GM19395 (cell line): ENCODE measurements around the gene KCNJ5.
A peak's percentile ranks its signal among the peaks of the same experiment; 100 is the strongest.

Experiments used
- ATAC-seq: cut with Tn5 transposase; IDR thresholded peaks from one replicate; pipeline ENCODE4 v1.9.1; 2021; ENCODE audit warnings: mild to moderate bottlenecking, moderate library complexity; ENCODE audit not compliant: unreplicated experiment

The KCNJ5 gene

GRCh38 chr11:128868841-128869671 lies 22.1 kb upstream of the KCNJ5 start:
- no peak for ATAC-seq

DNA sequence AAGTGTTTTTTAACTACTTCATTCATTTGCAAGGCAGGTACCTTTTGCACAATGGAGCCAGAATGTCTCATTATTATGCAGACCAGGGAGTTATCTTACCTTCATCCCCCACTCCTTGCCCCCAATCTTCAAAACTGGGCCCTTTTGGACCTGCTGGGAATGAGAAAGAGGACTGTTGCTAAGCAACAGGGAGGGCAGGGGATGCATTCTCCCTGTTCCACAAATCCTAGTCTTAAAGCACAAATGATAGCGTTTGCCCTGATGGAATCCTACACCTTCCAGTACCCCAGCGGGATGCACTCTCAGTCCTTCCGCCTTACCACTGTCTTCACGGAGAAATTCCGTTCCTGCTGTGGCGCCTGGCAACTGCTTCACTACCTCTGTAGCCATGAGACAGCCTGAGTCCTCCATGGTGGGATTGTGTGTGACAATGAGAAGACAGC lies 20.0 kb upstream of the KCNJ5 start:
- ATAC-seq, result no peak

DNA sequence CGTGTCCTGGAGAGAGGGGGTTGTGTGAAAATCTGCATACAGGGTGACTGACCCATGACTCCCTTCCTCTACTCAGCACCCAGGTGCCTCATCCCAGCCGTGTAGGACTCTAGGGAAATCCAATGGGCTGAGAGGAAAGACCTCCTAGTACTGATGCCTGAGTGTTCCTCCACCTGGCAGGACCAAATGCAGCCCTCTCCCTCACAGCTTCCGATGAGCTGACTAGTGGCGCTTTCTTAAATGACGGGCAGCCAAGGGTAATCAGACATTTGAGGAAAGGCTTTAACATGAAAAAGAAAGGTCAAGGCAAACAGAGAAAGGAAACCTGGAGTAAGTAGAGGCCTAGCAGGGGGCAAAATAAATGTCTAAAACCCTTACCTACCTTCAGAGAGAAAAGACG lies 19.1 kb upstream of the KCNJ5 start:
- ATAC-seq, result no peak

DNA sequence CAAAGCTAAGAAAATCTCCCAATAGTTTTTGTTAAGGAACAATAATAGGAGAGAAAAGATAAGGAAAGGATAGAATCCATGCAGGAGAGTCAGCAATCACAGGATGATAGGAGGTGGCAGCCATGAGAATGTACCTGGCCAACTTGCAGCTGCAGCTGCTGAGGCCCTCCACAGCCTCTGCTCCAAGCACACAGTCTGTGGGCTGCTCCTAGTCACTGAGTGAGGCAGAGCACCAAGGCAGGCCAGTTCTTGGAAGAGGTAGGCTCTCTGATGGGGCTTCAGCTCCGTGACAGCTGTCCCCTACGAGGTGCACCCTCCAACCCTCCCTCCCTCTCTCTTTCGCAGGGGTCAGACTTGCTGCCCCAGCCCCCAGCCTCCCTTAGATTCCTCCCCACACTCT lies 18.6 kb upstream of the KCNJ5 start:
- no peak for ATAC-seq

DNA sequence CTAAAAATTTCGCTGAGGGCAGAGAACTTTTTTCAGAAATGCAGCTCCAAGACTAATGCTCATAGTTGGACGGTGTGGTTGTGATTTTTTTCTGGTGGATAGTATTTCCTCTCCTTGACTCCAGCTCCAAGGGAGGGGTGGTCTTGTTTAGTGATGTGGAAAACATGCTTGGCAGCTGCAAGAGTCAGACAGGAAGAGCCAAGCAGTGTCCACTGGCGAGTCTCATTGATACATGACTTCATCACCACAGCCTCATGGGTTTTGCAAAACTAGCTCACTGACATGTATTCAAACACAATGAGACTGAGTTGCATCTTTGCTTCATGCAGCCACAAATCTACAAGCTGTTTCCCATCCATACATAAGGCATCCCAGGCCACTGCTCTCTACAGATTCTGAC lies 16.7 kb upstream of the KCNJ5 start:
- ATAC-seq, result no peak

GRCh38 chr11:128876133-128876650 lies 15.0 kb upstream of the KCNJ5 start:
- ATAC-seq, result no peak

DNA sequence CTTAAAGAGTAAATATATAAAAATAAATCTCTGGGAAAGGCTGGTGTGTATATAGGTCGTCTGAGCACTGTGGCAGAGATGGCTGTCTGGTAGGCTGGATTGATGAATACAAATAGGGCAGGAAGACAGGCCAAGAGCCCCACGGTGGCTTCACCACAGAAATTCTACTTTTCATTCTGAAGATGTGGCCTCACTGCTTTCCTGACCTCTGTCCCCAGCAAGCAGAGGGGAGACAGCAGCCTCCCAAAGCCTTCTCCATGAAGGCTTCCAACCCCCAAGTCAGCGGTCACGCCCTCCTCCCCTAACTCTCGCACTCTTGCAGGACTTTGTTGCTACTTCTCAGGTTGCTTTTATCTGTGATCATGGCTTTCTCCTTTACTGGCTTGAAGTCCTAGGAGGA lies 13.4 kb upstream of the KCNJ5 start:
- ATAC-seq, result no peak

DNA sequence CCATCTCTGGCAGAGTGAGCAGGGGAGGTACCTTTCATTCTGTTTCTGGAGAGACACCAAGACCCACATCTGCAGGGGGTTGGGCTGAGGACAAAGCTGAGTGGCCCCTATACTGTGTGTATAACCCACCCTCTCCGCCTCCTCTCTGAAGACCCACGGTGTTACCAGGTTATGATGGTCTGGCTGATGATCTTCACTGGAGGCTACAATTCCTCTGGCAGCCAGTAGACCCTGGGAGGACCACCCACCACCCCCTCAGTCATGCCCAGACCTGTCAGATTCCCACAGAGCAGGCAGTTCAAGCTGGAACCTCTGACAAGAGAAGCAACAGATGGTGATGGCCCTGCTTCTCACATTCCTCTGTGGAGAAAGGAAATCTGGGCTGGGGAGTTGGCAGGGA lies 12.7 kb upstream of the KCNJ5 start:
- ATAC-seq, result no peak

DNA sequence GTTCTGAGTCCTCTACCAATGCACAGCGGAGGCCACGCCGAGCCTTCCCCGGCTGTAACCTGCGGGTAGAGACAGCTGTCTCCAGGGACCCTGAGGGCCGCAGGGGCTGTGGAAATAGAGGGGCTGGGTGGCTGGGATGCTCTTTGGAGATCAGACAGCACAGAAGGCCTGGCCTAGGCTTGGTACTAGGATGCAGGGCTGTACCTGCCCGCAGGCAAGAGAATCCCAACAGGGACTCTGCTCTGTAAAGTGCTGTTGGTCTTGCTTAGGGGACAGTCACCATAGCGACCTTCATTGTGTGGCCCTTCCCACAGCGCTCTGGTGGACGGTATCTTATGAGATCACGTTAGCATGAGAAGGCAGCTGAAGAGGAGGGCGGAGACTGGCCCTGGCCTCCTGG lies 11.3 kb upstream of the KCNJ5 start:
- ATAC-seq, result no peak

DNA sequence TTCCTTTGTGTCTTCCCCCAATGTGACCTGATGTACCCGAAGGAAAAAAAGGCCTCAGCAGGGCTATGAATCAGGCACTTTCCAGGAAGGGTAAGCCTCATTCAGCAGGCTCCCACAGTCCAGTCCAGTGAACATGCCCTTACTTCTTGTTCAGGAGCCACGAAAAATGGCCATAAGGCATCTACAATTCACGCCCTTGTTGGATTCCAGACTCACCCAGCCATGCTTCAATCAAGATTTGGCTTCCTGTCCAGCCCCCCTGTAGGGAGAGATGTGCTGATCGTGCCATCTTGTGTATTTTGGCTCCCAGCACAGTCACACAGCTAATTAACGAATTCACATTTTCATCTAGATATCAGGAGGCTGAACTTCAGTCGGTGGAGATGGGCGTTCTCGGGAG lies 9.9 kb upstream of the KCNJ5 start:
- ATAC-seq, result no peak

- ATAC-seq, result no peak
Measured at GRCh38 chr11:128882451-128882850, 8.7 kb upstream of the KCNJ5 start.

GRCh38 chr11:128884054-128884453 lies 7.1 kb upstream of the KCNJ5 start:
- ATAC-seq, result no peak

DNA sequence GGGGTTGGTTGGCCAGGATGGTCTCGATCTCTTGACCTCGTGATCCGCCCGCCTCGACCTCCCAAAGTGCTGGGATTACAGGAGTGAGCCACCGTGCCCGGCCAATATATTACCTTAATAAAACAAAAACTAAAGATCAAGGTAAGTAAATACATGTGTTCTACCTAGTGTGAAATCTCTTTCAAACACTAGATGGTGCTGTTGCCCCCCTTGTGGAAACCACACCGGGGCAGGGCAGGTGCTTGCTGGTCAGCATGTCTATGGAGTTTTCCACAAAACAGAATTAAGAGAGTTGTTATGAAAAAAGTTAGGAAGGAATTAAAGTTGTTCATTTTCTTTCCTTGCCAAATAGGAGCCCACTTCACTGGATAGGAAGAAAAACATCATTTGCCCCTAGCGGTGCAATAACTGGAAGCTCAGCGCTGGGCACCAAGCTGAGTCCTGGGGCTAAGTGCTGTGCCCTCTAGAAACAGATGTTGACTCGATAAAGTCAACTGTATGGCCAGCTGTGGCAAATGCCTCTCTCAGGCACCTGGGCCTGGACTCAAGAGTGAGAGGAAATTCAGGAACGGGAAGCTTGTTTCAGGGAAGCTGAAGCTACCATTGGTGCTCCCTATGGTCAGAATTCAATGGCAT lies 6.3 kb upstream of the KCNJ5 start:
- ATAC-seq, result peak; percentile 89

DNA sequence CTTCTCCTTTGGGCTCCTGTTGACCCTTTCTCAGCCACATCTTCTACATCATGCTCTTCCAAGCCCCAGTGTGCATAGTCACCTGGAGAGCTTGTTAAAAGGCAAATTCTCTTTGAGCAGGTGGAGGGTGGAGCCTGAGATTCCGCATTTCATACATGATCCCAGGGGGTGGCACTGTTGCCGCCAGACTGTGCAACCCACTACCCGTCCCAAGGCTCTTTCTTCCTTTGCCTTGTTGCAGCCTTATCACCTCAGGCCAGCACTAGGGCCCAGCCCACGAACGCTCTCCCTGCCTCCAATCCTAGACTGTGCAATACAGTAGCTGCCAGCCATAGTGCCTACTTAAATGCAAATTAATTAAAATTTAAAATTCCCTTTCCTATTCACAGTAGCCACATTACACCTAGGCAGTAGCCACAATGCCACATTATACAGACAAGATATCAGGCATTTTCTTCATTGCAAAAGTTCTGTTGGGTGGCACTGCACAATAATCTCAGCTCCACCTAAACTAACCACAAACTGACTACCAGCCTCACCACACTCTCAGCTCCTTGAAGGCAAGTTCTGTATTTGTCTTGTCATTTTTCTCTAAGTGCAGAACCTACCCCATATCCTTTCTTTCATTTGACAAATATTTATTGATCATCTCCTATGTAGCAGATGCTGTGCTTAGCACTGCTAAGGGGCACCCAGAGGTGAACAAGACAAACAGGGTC lies 4.6 kb upstream of the KCNJ5 start:
- ATAC-seq, result no peak

DNA sequence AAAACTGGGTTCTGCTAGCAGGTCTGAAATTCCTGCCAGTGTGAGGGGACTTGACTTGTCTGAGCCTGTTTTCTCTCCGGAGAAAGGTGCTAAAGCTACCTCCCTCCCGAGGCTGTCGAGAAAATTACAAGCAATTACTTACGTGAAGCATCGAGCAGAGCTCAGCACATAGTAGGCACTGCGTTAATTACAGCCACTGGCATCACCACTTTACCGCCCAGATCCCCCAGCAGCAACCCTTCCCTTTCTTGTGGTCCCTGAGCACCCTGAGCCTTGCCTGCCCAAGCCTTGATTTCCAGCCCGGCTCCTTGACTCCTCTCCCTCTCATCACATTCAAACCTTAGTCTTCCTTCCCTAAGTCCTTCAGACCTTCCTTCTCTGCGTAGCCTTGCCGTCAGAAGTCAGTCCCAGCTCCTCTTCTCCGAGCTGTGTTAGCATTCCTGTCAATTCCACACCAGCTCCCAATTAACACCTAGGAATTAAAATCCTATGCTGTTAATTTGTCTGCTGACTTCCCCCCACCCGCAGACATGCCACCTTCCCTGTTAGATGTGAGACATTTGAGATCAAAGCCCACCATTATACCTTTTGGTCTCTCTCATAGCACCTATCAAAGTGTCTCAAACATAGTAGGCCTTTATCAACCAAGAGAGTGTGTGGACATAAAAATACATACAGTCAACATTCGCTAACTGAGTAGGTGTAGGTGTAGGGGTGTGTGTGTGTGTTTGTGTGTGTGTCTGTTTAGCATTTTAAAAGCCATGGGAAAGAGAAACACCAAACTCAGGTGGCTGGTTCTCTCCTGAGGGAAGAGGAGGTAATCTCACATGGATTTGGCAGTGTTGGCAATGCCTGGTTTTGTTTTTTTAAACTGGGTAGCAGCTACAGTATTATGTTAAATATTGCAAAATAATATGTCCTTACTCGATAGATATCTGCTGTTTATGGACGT lies 2.8 kb upstream of the KCNJ5 start:
- ATAC-seq, result no peak

DNA sequence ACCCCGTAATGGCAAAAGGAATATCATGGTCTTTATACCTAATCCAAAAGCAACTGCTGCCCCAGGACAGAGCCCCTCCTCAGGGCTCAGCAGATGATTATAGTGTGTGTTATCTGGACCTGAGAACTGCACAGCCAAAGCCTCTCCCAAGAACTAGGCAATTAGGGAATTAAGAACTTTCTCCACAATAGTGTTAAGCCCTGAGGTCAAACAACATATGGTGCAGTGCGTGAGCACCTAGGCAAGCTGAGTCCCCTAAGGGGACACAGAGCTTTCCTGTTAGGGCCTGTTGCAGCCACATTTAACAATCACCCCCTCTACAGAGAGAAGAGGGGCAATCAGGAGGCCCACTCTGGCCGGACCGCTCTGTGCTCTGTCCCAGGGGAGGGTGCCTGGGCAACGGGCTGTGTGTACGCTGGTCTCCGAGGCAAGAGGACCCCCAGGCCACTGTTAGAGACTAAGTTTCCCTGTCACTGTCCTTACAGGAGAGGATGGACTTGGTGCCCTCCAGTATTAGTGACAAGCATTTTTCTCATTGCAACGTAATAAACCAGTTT lies 1.4 kb upstream of the KCNJ5 start:
- no peak for ATAC-seq

DNA sequence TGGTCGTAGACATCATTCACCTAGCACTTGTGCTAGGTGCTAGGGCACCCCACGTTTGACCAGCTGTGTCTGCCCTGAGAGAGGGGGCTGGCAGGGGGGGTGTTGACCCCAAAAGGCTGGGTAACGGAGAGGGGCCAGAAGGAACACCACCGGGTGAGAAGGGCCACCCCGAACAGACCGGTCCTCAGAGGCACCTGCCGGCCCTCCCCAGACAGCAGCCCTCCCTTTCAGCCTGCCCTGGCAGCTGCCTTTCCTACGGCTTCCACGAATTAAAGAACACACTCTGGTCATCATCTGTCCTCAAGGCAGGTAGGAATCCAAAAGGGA lies 977 bp upstream of the KCNJ5 start:
- no peak for ATAC-seq

- ATAC-seq, result no peak
Measured at GRCh38 chr11:128891913-128892398, 800 bp downstream of the KCNJ5 start.

- ATAC-seq, result no peak
Measured at GRCh38 chr11:128892866-128893565, 1.9 kb downstream of the KCNJ5 start.
